Transverse colon (tissue), 4 donors: ENCODE measurements around the gene GFAP.

Experiments
- CTCF ChIP-seq, 5 experiments: fragments of 200-600 bp in 3 of 5; fragments of 450-650 bp in 2 of 5; sonication (generic) in 3 of 5; IDR thresholded peaks; 1 replicate in 2 of 5; 2 replicates in 3 of 5; pipeline ENCODE4 v1.5.1; 2016 to 2017; ENCODE audit warnings: antibody characterized with exemption in 5 of 5, inconsistent platforms in 3 of 5, mild to moderate bottlenecking in 2 of 5, moderate library complexity in 1 of 5
- POLR2A ChIP-seq: fragments of 450-650 bp; IDR thresholded peaks from one replicate; pipeline ENCODE4 v1.6.1; 2016; ENCODE audit warnings: antibody characterized with exemption, mild to moderate bottlenecking, moderate library complexity
- POLR2AphosphoS5 ChIP-seq, 3 donors: sonication (generic); formaldehyde crosslinking; IDR thresholded peaks; one replicate each; pipeline ENCODE4 v1.6.1; 2016; ENCODE audit warnings: antibody characterized with exemption in 3 of 3

GRCh38 chr17:44918006-44918405 lies 2.7 kb upstream of the GFAP start:
- no peak for TF ChIP-seq CTCF (IDR thresholded peaks at IDR 0.05)
- TF ChIP-seq POLR2A: no peak
- no peak for TF ChIP-seq POLR2AphosphoS5 (IDR thresholded peaks at IDR 0.05)
